GM21381 (cell line): ENCODE results near the gene SIRT4.

Experiments used
- ATAC-seq: cut with Tn5 transposase; IDR thresholded peaks from one replicate; pipeline ENCODE4 v1.9.1; 2021; ENCODE audit warnings: mild to moderate bottlenecking, moderate library complexity; ENCODE audit not compliant: unreplicated experiment

The SIRT4 gene

GRCh38 chr12:120278137-120279069 lies 23.7 kb upstream of the SIRT4 start:
- ATAC-seq: no peak

- ATAC-seq: no peak
Observed at GRCh38 chr12:120283318-120283717, 18.8 kb upstream of the SIRT4 start.

GRCh38 chr12:120284381-120284780 lies 17.7 kb upstream of the SIRT4 start:
- ATAC-seq: no peak

GRCh38 chr12:120286768-120287490 lies 15.2 kb upstream of the SIRT4 start:
- ATAC-seq: no peak

GRCh38 chr12:120287491-120287890 lies 14.6 kb upstream of the SIRT4 start:
- no peak for ATAC-seq

- ATAC-seq: no peak
Observed at GRCh38 chr12:120290609-120291305, 11.4 kb upstream of the SIRT4 start.

- no peak for ATAC-seq
Observed at GRCh38 chr12:120292411-120292660, 9.8 kb upstream of the SIRT4 start.

GRCh38 chr12:120292661-120293531 lies 9.2 kb upstream of the SIRT4 start, which contains the start of gene RNU4-1:
Gene RNU4-1 (minus strand): TSS chr12:120293237.
- peak; percentile 39 for ATAC-seq

GRCh38 chr12:120314220-120314619 lies 12.1 kb downstream of the SIRT4 start:
- no peak for ATAC-seq

GRCh38 chr12:120316798-120317223 lies 14.7 kb downstream of the SIRT4 start:
- no peak for ATAC-seq

GRCh38 chr12:120317224-120318105 lies 15.3 kb downstream of the SIRT4 start:
- peak; percentile 99 for ATAC-seq

- ATAC-seq: no peak
Observed at GRCh38 chr12:120321382-120322202, 19.5 kb downstream of the SIRT4 start.

- ATAC-seq: no peak
Observed at GRCh38 chr12:120323772-120324171, 21.7 kb downstream of the SIRT4 start.

GRCh38 chr12:120324841-120325417 lies 22.8 kb downstream of the SIRT4 start:
- no peak for ATAC-seq

- no peak for ATAC-seq
Observed at GRCh38 chr12:120327593-120327992, 25.5 kb downstream of the SIRT4 start, which contains the start of gene PLA2G1B. Gene PLA2G1B (minus strand): TSS chr12:120327779. CDS start chr12:120327753, 26 bp downstream.

GRCh38 chr12:120328228-120328627 lies 26.1 kb downstream of the SIRT4 start:
- no peak for ATAC-seq

- no peak for ATAC-seq
Observed at GRCh38 chr12:120331390-120331789, 29.3 kb downstream of the SIRT4 start.

- no peak for ATAC-seq
Observed at GRCh38 chr12:120332041-120332440, 29.9 kb downstream of the SIRT4 start.
